CD14-positive monocyte (primary cell): ENCODE results near the gene CGB7. TPM values are rescaled to one million over a fixed set of nuclear protein-coding genes. Genes with fewer than 3 reads are reported as not detected.

ENCODE experiments used
- DNase-seq, 3 donors: peaks; one replicate each; pipeline ENCODE4 v3.0.0-alpha.2; 2011 to 2022
- H2AFZ ChIP-seq: 2 replicates; pipeline ENCODE4 v1.6.0; 2012; ENCODE audit warnings: mild to moderate bottlenecking, low read depth, low read length, inconsistent platforms; ENCODE audit not compliant: insufficient read depth, poor library complexity, severe bottlenecking
- H3K27ac ChIP-seq, 2 donors: 1 replicate in 1 of 2; 2 replicates in 1 of 2; pipeline ENCODE4 v1.5.1; 2012 to 2013; ENCODE audit warnings: low read length in 2 of 2, control low read depth in 1 of 2, inconsistent platforms in 1 of 2, low read depth in 1 of 2, mild to moderate bottlenecking in 1 of 2
- H3K27me3 ChIP-seq, 2 donors: one replicate each; pipeline versions ENCODE4 v1.6.0 to v1.6.1; 2011 to 2013; ENCODE audit warnings: low read length in 2 of 2; ENCODE audit not compliant: control insufficient read depth in 2 of 2, insufficient read depth in 2 of 2
- H3K36me3 ChIP-seq, 2 donors: replicated peaks in 1 of 2; 1 replicate in 1 of 2; 2 replicates in 1 of 2; pipeline versions ENCODE4 v1.5.1 to v1.6.1; 2012 to 2013; ENCODE audit warnings: low read length in 2 of 2, control low read depth in 1 of 2, inconsistent platforms in 1 of 2, mild to moderate bottlenecking in 1 of 2; ENCODE audit not compliant: insufficient read depth in 2 of 2, control insufficient read depth in 1 of 2
- H3K4me1 ChIP-seq, 2 donors: 1 replicate in 1 of 2; 2 replicates in 1 of 2; pipeline versions ENCODE4 v1.5.1 to v1.6.1; 2012 to 2013; ENCODE audit warnings: low read length in 2 of 2, control low read depth in 1 of 2, inconsistent platforms in 1 of 2, mild to moderate bottlenecking in 1 of 2, moderate library complexity in 1 of 2; ENCODE audit not compliant: insufficient read depth in 2 of 2, control insufficient read depth in 1 of 2
- H3K4me2 ChIP-seq: replicated peaks from 2 replicates; pipeline ENCODE3; 2012; ENCODE audit warnings: low read length, moderate library complexity, mild to moderate bottlenecking; ENCODE audit not compliant: poor library complexity, severe bottlenecking; ENCODE audit errors: extremely low read depth
- H3K4me3 ChIP-seq, 3 experiments: fragments of 200-600 bp in 1 of 3; sonication (generic) in 1 of 3; replicated peaks in 1 of 3; 1 replicate in 2 of 3; 2 replicates in 1 of 3; pipeline ENCODE4 v1.5.1; 2011 to 2013; ENCODE audit warnings: low read length in 3 of 3, mild to moderate bottlenecking in 3 of 3, control low read depth in 2 of 3, low read depth in 2 of 3, inconsistent platforms in 1 of 3, moderate library complexity in 1 of 3
- H3K79me2 ChIP-seq: 2 replicates; pipeline ENCODE4 v1.6.0; 2012; ENCODE audit warnings: mild to moderate bottlenecking, control low read depth, inconsistent platforms, low read length, moderate library complexity; ENCODE audit not compliant: insufficient read depth
- H3K9ac ChIP-seq: 2 replicates; pipeline ENCODE4 v1.6.0; 2017; ENCODE audit warnings: low read length, mild to moderate bottlenecking; ENCODE audit not compliant: insufficient read depth, poor library complexity, severe bottlenecking
- H3K9me3 ChIP-seq, 2 donors: replicated peaks in 1 of 2; 1 replicate in 1 of 2; 2 replicates in 1 of 2; pipeline versions ENCODE4 v1.5.1 to v1.6.1; 2012 to 2013; ENCODE audit warnings: low read length in 2 of 2, control low read depth in 1 of 2; ENCODE audit not compliant: control insufficient read depth in 1 of 2, insufficient read depth in 1 of 2
- H4K20me1 ChIP-seq: 2 replicates; pipeline ENCODE4 v1.6.0; 2012; ENCODE audit warnings: mild to moderate bottlenecking, low read length, control low read depth, moderate library complexity; ENCODE audit not compliant: insufficient read depth
- H3K27ac Mint-ChIP-seq, 7 donors: one replicate each; pipeline ENCODE4 v1.8.0; 2020; ENCODE audit warnings: mild to moderate bottlenecking in 7 of 7, mixed read lengths in 7 of 7, moderate library complexity in 6 of 7, inconsistent platforms in 2 of 7
- H3K27me3 Mint-ChIP-seq, 3 donors: one replicate each; pipeline ENCODE4 v1.8.0; 2021 to 2022; ENCODE audit warnings: low read depth in 3 of 3, mild to moderate bottlenecking in 3 of 3, mixed read lengths in 3 of 3, moderate library complexity in 3 of 3, inconsistent platforms in 1 of 3
- H3K36me3 Mint-ChIP-seq, 2 donors: one replicate each; pipeline ENCODE4 v1.8.0; 2020; ENCODE audit warnings: mixed read lengths in 2 of 2, inconsistent platforms in 1 of 2, mild to moderate bottlenecking in 1 of 2
- H3K4me1 Mint-ChIP-seq: one replicate; pipeline ENCODE4 v1.8.0; 2020; ENCODE audit warnings: mild to moderate bottlenecking, mixed read lengths
- H3K4me3 Mint-ChIP-seq, 2 donors: one replicate each; pipeline ENCODE4 v1.8.0; 2020; ENCODE audit warnings: mild to moderate bottlenecking in 2 of 2, mixed read lengths in 2 of 2, moderate library complexity in 1 of 2
- H3K9me3 Mint-ChIP-seq, 7 donors: one replicate each; pipeline ENCODE4 v1.8.0; 2020 to 2022; ENCODE audit warnings: mixed read lengths in 7 of 7, mild to moderate bottlenecking in 6 of 7, moderate library complexity in 6 of 7, inconsistent platforms in 2 of 7
- WGBS: methylation state at CpG from one replicate; pipeline ENCODE4 v1.1.5; 2013; ENCODE audit warnings: missing lambda C conversion rate; ENCODE audit not compliant: insufficient coverage; 5-methylcytosine and 5-hydroxymethylcytosine counted together
- intact Hi-C, 2 donors: fragments of 100-400 bp; cut with micrococcal nuclease; formaldehyde crosslinking; loops; one replicate each; pipeline versions ENCODE4 v1.15.0 to v1.15.1; 2023
- polyA plus RNA-seq, 3 donors: library from polyadenylated mRNA; depleted of rRNA in 1 of 3; unstranded in 2 of 3; stranded (reverse) in 1 of 3; fragments of 300-500 nt in 2 of 3; fragments of >200 nt in 1 of 3; fragmentation: Illumina TruSeq in 2 of 3; gene quantifications; 1 replicate in 2 of 3; 2 replicates in 1 of 3; pipeline ENCODE4 v1.2.3, GENCODE V29; 2012 to 2021
- TF ChIP-seq, protein P1 (sequence below): fragments of 200-600 bp; IDR thresholded peaks from one replicate; pipeline ENCODE4 v1.8.0; 2022; ENCODE audit warnings: antibody characterized with exemption, mild to moderate bottlenecking

CGB7 gene
- polyA plus RNA-seq, 3 donors = not detected

DNA sequence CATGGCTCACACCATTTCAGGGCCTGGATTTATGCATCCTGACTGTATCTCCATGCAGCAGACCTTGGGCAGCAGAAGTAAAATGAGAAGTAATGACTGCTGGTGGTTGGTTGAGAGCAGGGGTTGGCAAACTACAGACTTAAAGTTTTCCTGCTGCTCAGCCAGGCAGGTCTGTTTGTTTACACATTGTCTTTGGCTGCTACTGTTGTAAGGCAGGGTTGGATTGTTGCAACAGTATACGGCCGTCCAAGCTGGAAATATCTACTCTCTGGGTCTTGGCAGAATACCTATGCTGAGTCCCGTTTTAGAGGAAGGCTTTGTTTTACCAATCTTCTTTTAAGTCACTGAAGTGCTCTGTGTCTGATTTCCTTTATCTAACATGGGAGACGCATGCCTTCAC is 41.2 kb upstream of the CGB7 start:
- Histone ChIP-seq H3K4me3 (no peak overlapping the region), H3K9me3 (no peaks in the 10 kb centered on the region), H3K4me1 (no peaks in the 10 kb centered on the region), H3K36me3 (peaks cover 82 to 98% of the 10 kb centered on the region in 2 donors), H2AFZ (no peak overlapping the region), H3K9ac (no peak overlapping the region), H3K27me3 (no peaks in the 10 kb centered on the region), H3K4me2 (no peak overlapping the region), H3K79me2 (peaks cover 28% of the 10 kb centered on the region), H4K20me1 (peaks cover 90% of the 10 kb centered on the region), H3K27ac (no peak overlapping the region)
- no peaks in the 10 kb centered on the region for H3K27me3 Mint-ChIP-seq
- intact Hi-C loops = loop anchor here (5.0 to 10.0 kb wide), 5 partner anchors 49 to 226 kb away; partner anchors contain the start of gene SLC6A16 (in 1 of the 2)
- peaks cover 70 to 93% of the 10 kb centered on the region in 2 donors for H3K36me3 Mint-ChIP-seq
- WGBS = 100% methylated on average over 2 of the region's 4 CpGs
- TF ChIP-seq, protein P1, sequence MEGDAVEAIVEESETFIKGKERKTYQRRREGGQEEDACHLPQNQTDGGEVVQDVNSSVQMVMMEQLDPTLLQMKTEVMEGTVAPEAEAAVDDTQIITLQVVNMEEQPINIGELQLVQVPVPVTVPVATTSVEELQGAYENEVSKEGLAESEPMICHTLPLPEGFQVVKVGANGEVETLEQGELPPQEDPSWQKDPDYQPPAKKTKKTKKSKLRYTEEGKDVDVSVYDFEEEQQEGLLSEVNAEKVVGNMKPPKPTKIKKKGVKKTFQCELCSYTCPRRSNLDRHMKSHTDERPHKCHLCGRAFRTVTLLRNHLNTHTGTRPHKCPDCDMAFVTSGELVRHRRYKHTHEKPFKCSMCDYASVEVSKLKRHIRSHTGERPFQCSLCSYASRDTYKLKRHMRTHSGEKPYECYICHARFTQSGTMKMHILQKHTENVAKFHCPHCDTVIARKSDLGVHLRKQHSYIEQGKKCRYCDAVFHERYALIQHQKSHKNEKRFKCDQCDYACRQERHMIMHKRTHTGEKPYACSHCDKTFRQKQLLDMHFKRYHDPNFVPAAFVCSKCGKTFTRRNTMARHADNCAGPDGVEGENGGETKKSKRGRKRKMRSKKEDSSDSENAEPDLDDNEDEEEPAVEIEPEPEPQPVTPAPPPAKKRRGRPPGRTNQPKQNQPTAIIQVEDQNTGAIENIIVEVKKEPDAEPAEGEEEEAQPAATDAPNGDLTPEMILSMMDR = no peak
- H3K4me1 Mint-ChIP-seq = no peaks in the 10 kb centered on the region
- H3K27ac Mint-ChIP-seq = no peak overlapping the region
- H3K9me3 Mint-ChIP-seq = peaks cover 0 to 1% (median 0%) of the 10 kb centered on the region in 7 donors
- H3K4me3 Mint-ChIP-seq = no peak overlapping the region
- no peak for DNase-seq

DNA sequence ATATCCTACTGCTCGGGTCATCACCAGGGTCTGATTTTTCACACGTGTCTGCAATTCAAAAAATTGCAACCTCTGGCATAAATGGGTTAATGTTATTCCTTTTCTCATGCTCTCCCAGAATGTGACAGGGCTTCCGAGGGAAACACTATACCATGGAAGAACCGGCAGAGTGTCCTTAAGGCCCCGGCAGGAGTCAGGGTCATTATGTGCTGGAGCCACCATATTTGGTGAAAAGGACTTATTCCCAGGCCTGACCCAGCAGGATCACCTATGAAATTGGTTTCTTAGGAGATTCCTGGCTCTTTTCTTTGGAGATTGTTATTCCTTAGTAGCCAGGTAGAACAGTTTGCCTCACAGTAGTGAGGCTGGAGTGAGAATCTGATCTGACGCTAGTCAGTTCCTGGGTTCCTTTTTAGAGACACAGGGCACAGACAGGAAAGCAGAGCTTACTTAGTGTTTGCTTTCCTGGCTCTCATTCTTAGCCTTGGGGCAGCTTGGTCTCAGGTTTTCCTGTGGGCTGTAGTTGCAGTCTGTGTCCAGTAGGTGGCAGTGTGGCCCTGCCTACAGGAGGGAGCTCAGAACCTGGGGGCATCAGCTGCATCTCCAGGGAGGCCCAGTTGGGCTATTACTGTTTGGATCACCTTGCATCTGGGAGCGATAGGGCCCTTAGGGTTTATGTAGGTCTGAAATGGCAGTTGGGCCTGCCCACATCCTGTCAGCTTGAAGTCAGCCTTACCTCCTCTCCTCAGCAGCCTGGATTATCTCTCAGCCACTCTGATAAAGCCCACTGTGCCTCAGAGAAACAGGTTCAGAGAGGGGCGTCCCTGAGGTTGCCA is 40.1 kb upstream of the CGB7 start:
- Mint-ChIP-seq H3K27ac (peak overlapping the region in 1 of 7 donors; percentile 42), H3K9me3 (peaks cover 0 to 1% (median 0%) of the 10 kb centered on the region in 7 donors), H3K36me3 (peaks cover 73 to 95% of the 10 kb centered on the region in 2 donors), H3K27me3 (peaks cover 0 to 1% (median 0%) of the 10 kb centered on the region in 3 donors), H3K4me3 (no peak overlapping the region), H3K4me1 (no peaks in the 10 kb centered on the region)
- intact Hi-C loops = loop anchor here (2.0 to 10.0 kb wide), 6 partner anchors 49 to 227 kb away; partner anchors contain the start of gene SLC6A16 (in 1 of the 2)
- Histone ChIP-seq H3K9me3 (no peaks in the 10 kb centered on the region), H3K27me3 (no peaks in the 10 kb centered on the region), H2AFZ (no peak overlapping the region), H3K79me2 (peaks cover 28% of the 10 kb centered on the region), H3K4me2 (no peak overlapping the region), H3K9ac (no peak overlapping the region), H4K20me1 (peaks cover 89% of the 10 kb centered on the region), H3K36me3 (peaks cover 80 to 98% of the 10 kb centered on the region in 2 donors), H3K4me1 (no peaks in the 10 kb centered on the region), H3K4me3 (no peak overlapping the region), H3K27ac (peak overlapping the region in 1 of 2 donors; percentile 38)
- TF ChIP-seq, protein P1 = peak; percentile 99
- WGBS = 73% methylated on average over 7 of the region's 8 CpGs
- peak; percentile 55 to 67 (median 64) for DNase-seq
